Stimulated activated CD4-positive, alpha-beta T cell treated with anti-CD3 and anti-CD28 coated beads, TNF-alpha, amount 100 ng/mL, for 48 hours (primary cell): Measurements from ENCODE around the gene CUEDC1.

Experiments
- DNase-seq, 3 donors: peaks; one replicate each; pipeline ENCODE4 v3.0.0-alpha.2; 2020; ENCODE audit warnings: low read depth in 3 of 3

Gene CUEDC1

DNA sequence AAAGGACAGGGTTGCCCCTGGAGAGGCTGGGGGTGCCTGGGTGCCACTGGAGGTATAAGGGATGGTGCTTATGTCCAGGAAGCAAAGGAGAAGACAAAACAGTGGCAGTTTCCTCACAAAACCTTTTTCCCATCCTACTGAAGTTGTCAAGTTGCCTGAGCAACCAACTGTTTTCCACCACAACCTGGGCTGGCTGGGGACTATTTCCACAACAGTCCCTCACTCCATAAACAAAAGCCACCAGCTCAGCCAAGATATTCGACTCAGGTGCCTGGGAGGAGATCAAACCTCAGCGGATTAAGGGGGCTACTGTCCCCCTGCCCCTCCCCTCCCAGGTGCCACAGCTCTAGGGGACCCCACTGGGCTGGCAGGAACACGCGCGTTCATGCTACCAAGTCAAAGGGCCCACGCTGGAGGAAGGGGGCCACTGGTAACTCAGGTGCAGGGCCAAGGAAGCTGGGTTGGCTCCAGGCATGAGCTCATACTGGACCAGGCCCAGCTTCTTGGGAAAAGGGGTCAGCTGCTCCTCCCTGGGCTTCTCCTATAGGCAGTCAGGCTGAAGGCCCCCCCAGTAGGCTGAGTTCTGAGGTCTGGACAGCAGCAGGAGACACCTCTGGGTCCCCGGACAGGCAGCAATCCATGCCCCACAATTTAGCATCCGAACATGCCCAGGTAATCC lies 59.7 kb downstream of the CUEDC1 start:
- no peak for DNase-seq

DNA sequence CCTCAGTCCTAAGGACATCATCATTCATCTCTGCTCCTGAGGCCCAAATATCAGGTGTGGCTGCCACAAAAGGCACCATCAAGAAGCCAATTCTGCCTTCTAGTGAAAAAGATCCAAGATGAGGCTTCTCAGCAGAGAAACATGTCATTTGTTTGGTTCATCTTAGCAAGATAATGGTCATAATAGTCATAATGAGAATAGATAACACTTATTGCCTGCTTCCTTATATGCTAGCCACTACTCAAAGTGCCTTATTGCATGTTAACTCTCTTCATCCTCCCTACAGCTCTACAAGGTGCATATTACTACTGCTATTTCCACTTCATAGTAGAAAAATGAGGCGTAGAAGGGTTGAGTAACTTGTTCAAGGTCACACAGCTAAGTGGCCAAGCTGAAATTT lies 60.4 kb downstream of the CUEDC1 start:
- DNase-seq: no peak

DNA sequence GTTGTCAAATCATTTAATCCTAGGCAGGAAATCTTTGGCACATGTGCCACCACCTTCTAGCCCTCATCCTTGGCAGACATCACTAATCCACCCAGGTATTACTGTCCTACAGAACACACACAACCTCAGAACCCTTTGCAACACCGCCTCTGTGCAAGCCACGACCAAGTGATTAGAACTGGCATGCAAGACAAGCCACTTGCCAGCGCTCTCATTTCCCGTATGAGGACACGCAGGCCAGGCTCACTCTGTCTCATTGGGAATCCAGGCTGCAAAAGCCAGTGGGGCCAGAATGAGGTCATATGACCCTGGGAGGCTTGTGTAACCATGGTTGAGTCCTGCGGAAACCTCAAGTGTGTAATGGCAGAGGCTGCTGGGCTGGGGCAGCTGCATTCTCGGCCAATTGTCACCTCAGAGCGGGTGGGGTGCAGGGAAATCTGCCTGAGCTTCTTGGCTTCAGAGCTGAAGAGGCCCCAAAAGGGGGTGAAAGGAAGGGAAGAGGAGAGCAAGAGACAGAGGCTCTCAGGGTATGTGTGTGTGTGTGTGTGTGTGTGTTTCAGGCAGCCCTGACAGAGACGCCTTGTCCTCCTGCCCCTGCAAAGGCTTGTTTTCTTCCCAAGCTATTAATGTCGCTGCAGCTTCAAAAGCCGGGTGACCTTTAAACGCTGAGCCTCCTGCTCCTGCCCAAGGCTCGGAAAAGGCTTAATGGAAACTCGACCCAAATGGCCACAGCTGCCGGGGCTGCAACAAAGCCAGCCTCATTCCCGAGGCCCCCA lies 62.2 kb downstream of the CUEDC1 start:
- DNase-seq: no peak

DNA sequence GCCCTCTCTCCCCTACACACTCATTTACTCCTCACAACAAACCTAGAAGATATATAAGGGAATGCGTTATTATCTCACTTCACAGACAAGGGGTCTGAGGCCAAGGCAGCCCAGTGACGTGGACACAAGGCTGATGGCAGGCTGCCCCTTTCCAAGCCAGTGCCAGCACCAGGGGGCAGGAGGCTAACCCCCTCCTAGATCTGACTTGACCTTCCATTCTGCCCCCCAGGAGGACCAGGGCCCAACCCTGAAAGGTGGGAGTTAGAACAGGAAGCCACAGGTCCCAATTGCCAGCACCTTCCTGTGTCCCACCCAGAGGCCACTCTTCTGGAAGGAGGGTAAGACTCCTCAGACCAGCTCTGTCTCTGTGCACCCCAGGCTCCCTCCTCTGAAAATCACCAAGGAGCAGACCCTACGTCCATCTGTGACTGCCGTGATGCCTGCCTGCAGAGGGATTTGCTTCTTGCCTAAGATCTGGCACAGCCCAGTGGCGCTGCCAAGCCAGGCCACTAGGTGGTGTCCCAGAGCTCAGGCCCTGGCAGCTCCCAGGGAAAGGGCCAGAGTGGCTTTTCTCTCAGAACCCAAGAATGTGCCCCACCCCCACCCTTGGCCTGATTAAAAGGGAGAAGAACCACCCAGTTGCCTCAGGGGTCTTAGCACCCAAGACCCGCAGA lies 62.9 kb downstream of the CUEDC1 start:
- DNase-seq: peak; percentile 61 to 75 (median 72)

DNA sequence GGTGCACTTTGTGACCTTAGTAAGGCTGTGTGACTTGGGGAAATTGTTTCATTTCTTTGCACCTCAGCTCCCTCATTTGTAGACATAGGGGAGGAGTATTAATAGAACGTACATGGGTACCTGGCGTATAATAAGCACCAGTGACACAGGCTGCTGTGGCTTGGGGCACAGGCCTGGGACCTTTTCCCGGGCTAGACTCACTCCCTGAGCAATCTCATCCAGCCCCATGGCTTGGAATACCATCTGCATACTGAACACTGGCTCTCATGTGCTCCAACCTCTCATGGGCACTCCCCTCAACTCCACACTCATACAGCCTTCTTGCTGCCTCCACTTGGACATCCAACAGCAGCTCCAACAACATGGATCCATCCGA lies 64.4 kb downstream of the CUEDC1 start:
- DNase-seq: no peak

DNA sequence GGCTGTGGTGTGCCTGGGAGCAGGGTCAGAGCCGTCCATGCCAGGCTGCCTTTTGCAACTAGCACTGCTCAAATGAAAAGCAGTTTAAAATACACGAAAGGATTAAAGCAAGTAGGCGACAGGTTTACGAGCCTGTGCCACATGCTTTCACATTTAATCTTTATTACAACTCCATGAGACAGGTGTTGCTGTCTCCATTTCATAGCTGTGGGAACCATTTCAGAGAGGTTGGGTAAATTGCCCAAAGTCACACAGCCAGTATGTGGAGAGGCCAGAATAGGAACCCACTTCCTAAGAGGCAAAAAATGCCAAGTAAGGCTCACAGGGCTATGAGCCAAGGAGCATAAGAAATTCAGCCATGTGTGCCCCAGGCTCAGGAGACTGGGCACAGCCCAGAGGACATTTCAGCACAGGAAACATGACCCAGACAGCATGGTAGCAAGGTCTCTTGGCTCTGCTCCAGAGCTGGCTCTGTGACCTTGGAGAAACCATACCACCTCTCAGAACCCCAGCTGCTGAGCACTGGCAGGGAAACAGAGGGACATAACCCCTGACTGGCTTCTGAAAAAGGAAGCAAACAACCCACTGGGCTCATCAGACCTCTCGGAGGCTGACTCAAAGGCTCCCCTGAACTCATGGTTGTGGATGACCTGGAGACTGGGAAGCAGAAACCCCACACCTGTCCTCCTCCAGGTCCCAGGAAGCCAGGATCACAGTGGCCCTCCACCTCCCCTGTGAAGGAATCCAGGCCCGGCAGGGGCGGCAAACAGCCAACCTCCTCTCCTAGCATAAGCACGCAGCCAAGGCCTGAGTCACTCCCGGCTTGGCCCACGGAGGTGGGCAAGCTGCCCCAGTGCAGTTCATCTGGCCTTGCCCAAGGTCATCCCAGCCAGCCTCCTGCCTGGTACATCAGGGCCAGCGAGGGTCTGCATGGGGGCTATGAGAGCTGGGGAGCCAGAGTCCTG lies 65.0 kb downstream of the CUEDC1 start:
- DNase-seq: no peak

DNA sequence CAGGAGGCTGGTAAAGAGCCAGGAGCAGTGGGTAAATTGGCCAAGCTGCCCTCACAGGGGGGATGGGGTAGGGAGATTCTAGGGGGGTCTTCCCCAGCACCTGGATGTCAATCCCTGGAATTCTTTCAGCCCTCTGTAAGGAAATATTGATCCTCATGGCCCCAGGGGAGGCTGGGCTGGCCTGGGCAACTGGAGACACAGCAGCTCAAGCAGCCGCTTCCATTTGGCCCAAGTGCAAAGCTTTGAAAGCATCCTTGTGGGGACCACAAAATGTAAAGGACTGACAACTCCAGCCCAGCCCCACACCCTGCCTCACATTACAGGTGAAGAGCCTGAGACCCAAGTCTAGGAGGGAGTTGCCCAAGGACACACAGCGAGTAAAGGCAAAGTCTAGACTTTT lies 66.0 kb downstream of the CUEDC1 start:
- DNase-seq: no peak

DNA sequence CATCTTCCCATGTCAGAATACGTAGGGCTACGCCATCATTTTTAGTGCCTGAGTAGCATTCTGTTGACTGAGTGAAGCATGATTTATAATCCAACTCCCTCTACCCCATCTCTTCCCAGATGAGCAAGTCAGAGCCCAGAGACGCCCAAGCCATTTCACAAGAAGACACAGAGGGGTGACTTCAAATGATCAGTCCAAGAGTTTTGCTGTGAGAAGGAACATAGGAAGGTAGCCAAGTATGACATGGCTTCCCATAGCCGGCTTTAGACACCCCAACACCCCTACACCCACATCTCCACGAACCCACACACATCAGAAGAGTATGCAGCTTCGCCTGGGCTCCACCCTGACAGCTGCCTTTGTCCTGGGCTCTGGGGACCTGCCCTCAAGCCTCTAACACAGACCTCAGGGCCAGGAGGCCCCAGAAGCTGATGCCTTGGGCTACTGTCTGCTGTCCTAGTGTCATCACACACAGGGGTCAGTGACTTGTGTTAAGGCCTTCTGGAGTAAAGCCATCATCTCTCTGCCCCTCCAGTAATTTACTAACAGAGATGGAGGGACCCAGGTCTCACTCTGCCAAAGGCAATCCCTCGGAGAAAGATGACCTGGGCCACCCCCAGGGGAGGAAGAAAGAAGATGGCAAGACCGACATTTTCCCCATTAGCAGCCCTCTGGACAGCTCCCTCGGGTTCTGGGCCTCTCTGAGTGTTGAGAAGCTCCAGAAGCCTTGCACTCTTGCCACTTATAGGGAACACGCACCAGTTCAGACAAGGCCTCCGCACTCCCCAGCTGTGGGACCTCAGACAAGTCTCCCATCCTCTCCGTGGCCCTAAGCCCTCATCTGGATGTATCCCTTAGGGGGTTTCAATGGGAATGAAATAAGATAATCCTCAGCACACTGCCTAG lies 66.6 kb downstream of the CUEDC1 start:
- no peak for DNase-seq

DNA sequence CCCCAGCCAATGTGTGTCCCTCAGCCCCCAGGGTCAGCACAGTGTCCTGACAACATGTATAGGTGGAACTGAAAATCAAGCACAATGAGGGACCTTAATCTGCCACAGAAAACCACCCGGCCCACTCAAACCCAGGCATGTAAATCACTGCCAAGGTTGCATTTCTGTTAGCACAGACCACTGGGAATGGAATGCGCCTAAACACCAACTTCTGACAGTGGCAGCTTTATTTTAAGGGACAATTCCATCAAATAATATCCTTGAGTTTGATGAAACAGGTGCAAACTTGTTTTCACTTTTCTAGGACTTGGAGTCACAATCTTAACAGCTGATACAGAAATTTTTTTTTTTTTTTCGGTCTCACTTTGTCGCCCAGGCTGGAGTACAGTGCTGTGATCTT lies 68.1 kb downstream of the CUEDC1 start:
- DNase-seq: no peak

DNA sequence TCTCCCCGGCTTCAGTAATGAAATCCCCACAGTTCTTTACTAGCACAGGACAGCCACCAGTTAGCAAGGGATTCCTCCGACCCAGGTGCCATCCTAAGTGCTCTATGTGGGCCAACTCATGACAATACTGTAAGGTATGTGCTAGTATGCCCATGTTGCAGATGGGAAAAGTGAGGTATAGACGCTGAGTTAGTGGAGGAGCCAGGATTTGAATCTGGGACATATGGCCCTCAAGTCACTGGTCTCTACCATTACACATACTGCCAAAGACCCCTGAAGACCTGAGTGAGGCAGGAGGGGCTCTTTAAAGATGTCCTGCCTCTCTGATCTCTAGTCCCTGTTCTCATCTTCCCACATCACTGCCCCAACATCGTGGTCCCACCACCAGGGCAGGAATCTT lies 69.2 kb downstream of the CUEDC1 start:
- no peak for DNase-seq

DNA sequence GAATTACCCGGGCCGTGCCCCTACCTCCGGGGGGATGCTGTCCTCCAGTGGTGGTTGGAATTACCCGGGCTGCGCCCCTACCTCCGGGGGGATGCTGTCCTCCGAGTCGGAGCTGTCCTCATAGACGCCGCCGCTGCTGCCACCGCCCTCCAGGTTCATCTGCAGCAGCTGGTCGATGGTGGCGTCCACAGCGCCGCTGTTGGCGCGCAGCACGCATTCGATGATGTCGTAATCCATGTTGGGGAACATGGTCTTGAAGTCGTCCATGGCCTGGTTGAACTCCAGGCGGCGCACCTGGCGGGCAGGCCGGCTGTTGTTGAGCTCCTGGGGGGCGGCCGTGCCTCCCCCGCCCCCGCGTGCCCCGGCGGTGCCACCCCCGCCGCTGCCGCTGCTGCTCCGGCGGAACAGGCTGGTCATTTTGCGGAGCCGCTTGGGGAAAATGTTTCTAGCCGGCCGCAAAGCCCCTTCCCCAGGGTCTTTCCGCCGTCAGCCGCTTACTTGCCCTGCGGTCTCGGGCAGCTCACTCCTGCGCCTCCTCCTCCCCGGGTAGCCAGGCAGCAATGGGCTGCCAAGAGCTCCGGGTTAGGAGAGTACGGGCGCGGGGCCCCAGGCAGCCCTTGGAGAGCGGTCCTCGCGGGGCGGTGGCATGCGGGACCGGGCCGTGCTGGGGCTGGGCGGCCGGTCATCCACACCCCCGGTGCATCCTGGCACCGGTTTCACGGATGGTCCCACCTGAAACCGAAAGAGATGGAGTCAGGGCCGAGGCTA lies 69.9 kb downstream of the CUEDC1 start:
- DNase-seq: no peak

DNA sequence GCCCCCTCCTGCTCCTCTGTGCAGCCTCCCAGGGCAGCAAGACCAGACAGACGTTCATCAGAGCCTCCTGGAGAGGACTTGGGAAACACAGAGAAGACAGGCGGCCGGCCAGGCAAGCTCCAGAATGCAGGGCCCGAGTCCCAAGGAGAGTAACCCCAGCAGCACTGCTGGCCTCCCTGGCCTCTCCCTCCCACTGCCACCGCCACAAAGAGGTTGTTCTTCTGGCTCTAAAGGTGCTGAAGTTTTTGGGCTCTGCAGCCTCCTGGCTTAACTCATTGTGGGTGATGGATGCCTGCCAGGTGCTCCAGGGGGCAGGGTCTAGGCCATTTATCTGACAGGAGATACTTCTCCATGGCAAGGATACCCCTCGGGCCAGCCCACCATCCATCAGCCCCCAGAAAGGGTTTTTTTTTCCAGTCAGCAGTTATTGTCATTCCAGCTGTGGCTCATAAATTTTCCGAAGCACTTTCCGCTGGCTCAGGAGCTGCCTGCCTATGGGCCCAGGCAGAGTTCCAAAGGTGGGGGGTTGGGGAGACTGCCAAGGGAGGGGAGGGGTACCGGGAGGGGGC lies 73.3 kb downstream of the CUEDC1 start:
- DNase-seq: no peak

DNA sequence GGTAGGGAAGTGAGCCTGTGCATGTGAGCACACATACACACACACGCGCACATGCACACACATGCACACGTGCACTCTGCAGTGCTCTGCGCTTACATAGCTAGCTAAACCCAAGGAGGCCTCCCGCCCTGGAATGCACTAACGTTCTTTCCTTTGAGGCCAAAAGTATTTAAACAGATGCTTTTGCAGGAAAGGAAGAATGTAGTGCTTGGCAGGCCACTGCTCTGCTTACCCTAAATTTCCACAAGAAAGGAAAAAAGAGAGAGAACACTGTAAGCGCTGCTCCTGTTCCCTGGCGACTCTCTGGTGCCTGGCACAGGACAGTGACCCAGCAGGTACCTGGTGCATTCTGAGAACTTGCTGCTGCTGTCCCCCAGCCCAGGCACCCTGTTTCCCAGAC lies 74.1 kb downstream of the CUEDC1 start:
- no peak for DNase-seq

DNA sequence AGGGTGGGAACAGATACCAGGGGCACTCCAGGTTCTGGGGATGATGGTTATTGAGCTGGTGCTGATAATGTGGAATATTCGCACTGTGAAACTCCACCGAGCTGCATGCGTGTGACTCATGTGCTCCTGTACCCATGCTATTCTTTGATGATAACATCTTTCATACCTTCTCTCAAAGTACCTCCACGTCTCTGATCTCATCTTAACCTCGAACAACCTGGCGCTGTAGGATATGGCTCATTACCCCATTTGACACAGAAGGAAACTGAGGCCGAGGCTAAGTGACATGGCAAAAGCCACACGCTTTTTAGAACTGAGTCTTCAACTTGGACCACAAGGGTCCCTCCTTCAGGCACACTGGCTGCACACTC lies 75.1 kb downstream of the CUEDC1 start:
- DNase-seq: peak in 2 of 3 donors; percentile 26 to 30

DNA sequence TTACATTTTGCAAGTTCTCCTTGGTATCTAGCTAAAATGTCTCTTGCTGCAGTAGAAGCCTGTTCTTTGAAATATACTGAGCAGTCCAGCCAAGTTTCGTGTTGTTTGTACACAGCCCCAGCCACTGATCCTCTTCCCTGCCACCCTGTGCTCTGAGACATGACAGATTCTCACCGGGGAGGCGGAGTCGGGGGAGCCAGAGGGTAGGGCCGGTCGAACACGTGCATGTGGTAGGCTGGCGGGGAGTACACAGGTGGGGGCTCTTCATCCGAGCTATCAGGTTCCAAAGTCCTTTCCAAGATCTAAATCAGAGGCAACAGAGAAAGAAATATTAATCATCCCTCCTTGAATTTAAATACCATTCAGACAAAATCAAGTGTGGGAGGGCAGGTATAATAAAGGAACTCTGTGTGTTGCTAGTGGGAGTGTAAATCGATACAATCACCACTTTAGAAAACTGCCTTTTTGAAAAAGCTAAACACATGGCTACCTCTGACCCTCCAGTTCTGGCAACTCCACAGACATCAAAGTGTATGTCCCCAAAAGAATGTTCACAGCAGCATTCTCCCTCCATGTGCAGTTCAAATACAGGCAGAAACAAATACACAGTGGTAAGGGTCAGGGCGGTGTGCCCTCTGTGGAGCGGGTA lies 75.7 kb downstream of the CUEDC1 start:
- DNase-seq: no peak

DNA sequence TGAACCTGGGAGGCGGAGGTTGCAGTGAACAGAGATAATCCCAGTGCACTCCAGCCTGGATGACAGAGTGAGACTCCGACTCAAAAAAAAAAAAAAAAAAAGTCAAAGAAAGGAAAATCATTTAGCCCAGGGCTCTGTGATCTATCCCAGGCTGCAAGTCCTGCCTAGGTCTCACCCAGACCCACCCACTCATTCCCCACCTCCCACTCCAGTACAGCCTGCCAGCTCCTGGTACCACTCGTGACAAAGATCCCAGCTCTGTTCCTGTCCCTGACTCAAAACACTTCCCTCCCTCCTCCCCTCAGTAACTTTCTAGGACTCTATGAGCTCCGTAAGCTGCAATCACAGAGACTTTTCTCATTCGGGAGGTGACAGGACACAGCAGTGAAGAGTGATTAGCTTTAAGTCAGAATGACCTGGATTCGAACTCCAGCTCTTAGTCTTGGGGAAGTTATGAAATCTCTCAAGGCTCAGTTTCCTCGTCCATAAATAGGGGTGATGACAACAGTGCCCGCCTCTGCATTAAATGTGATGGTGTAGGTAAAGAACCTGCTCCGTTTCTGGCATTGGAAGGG lies 77.3 kb downstream of the CUEDC1 start:
- DNase-seq: no peak

DNA sequence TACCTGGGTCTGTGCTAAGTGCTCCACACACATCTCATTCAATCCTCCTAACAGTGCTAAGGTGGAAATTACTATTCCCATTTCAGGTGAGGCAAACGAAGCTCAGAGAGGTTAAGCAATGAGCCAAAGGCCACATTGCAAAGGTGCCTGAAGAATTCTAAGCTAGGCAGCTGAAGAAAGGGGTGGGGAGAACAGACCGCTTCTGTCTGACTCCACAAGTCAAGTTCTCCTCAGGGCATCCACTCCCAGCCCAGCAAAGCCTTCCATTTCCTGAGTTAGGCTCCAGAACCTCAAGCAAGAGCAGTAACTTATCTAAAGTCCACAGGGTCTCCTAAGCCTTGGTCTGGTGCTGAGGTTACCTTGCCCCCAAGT lies 78.4 kb downstream of the CUEDC1 start:
- DNase-seq: no peak

DNA sequence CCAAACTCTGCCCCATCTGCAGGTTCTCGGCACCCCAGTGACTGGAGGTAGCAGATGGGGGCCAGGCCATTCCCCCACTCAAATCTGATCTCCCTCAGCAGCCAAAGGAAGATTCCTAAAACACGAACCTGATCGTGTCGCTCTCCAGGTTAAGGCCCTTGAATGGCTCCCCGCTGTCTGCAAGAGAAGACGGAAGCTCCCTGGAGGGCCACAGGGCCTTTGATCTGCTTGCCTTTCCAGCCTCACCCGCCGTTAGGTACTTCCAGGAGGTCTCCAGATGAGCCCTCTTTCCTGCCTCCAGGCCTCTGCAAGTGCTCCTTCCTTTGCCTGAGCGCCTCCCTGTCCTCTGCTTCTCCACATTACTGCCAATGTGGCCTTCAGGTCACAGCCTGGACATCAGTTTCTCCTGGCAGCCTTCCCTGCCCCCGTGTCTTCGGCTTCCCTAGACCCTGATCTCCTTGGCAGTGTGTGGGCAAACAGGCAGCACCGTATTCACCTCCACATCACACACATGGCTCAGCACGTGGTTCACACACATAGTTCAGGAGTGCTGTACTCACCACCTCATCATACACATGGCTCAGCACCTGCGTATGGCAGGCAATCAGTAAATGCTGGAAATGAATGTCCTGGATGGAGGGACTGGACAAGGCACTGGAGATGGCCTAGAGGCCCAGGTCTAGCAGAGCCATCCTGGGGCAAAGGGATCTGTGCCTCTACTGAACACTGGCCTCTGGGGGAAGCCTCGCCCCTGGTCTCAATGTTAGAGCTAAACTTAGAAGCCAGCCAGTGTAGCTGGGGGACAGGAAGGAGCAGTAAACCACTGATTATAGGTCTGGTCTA lies 79.0 kb downstream of the CUEDC1 start:
- no peak for DNase-seq
